ENCODE measurements around the gene HEPHL1. TPM values are rescaled to one million over a fixed set of nuclear protein-coding genes. Genes with fewer than 3 reads are reported as not detected.

HEPHL1 gene
- total and polyA plus RNA-seq, 2 experiments from 2014 or later: 0.07 to 0.21 TPM

DNA sequence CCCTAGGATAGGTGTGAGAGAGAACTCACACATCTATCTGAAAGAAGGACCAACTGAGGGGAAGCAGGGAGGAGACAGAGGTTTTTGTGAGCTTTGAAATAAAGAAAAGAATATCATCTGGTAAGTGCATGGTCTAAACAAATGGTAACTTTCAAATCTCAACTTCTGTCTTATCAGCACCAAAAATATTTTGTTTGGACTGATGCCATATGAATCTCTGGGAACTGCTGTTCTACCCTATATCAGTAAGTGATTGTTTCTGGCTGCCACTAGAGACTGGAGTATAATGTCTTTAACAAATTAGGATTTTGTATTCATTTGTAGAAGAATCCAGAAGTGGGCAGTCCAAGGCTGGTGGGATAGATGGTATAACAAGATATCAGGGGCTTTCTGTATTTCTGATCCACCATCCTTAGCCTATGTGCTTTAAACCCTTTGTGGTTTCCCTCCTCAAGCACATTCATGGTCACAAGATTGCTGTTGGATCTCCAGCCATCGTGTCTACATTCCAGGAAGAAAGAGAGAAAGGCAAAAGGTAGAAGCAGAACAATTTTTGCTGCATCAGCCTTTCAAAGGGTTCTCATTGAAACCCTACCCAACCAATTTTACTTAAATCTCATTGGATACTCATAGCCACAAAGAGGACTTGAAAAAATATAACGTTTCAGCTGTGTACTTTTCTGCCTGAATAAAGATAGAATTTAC is 4.7 kb downstream of the HEPHL1 start:
- H3K79me2 ChIP-seq (replicated peaks; ENCODE audit: insufficient read depth): no peaks in the 10 kb centered on the region
- H3K9me2 ChIP-seq (ENCODE audit: insufficient read depth): peaks cover 15% of the 10 kb centered on the region
- no peak overlapping the region for H3K4me2 ChIP-seq
- Mint-ChIP-seq H3K4me3 (no peak overlapping the region), H3K9me3 (peaks cover 9% of the 10 kb centered on the region; the same call in 1 of the 3 replicates), H3K27ac (no peak overlapping the region), H3K27me3 (ENCODE audit: insufficient read depth, low read depth, poor library complexity) (no peaks in the 10 kb centered on the region), H3K4me1 (peaks cover 5% of the 10 kb centered on the region; the same call in 1 of the 3 replicates), H3K36me3 (ENCODE audit: low read depth) (0 out of 3 replicates have a peak, but pooled peaks cover 3% of the 10 kb centered on the region)
- no peak for TF ChIP-seq JUNB (IDR thresholded peaks at IDR 0.05; ENCODE audit: unreplicated experiment)
- TF ChIP-seq, protein P1, sequence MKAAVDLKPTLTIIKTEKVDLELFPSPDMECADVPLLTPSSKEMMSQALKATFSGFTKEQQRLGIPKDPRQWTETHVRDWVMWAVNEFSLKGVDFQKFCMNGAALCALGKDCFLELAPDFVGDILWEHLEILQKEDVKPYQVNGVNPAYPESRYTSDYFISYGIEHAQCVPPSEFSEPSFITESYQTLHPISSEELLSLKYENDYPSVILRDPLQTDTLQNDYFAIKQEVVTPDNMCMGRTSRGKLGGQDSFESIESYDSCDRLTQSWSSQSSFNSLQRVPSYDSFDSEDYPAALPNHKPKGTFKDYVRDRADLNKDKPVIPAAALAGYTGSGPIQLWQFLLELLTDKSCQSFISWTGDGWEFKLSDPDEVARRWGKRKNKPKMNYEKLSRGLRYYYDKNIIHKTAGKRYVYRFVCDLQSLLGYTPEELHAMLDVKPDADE (IDR thresholded peaks at IDR 0.05): no peak
- TF ChIP-seq NANOG (IDR thresholded peaks at IDR 0.05; ENCODE audit: borderline replicate concordance): no peak
- no peak for TF ChIP-seq ZNF114 (CRISPR knock-in tag; IDR thresholded peaks at IDR 0.05)
- TF ChIP-seq POLR2AphosphoS5 (IDR thresholded peaks at IDR 0.05; ENCODE audit: low read depth): no peak
- TF ChIP-seq, protein P2, sequence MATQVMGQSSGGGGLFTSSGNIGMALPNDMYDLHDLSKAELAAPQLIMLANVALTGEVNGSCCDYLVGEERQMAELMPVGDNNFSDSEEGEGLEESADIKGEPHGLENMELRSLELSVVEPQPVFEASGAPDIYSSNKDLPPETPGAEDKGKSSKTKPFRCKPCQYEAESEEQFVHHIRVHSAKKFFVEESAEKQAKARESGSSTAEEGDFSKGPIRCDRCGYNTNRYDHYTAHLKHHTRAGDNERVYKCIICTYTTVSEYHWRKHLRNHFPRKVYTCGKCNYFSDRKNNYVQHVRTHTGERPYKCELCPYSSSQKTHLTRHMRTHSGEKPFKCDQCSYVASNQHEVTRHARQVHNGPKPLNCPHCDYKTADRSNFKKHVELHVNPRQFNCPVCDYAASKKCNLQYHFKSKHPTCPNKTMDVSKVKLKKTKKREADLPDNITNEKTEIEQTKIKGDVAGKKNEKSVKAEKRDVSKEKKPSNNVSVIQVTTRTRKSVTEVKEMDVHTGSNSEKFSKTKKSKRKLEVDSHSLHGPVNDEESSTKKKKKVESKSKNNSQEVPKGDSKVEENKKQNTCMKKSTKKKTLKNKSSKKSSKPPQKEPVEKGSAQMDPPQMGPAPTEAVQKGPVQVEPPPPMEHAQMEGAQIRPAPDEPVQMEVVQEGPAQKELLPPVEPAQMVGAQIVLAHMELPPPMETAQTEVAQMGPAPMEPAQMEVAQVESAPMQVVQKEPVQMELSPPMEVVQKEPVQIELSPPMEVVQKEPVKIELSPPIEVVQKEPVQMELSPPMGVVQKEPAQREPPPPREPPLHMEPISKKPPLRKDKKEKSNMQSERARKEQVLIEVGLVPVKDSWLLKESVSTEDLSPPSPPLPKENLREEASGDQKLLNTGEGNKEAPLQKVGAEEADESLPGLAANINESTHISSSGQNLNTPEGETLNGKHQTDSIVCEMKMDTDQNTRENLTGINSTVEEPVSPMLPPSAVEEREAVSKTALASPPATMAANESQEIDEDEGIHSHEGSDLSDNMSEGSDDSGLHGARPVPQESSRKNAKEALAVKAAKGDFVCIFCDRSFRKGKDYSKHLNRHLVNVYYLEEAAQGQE (IDR thresholded peaks at IDR 0.05; ENCODE audit: unreplicated experiment): no peak
- TF ChIP-seq, protein P3, sequence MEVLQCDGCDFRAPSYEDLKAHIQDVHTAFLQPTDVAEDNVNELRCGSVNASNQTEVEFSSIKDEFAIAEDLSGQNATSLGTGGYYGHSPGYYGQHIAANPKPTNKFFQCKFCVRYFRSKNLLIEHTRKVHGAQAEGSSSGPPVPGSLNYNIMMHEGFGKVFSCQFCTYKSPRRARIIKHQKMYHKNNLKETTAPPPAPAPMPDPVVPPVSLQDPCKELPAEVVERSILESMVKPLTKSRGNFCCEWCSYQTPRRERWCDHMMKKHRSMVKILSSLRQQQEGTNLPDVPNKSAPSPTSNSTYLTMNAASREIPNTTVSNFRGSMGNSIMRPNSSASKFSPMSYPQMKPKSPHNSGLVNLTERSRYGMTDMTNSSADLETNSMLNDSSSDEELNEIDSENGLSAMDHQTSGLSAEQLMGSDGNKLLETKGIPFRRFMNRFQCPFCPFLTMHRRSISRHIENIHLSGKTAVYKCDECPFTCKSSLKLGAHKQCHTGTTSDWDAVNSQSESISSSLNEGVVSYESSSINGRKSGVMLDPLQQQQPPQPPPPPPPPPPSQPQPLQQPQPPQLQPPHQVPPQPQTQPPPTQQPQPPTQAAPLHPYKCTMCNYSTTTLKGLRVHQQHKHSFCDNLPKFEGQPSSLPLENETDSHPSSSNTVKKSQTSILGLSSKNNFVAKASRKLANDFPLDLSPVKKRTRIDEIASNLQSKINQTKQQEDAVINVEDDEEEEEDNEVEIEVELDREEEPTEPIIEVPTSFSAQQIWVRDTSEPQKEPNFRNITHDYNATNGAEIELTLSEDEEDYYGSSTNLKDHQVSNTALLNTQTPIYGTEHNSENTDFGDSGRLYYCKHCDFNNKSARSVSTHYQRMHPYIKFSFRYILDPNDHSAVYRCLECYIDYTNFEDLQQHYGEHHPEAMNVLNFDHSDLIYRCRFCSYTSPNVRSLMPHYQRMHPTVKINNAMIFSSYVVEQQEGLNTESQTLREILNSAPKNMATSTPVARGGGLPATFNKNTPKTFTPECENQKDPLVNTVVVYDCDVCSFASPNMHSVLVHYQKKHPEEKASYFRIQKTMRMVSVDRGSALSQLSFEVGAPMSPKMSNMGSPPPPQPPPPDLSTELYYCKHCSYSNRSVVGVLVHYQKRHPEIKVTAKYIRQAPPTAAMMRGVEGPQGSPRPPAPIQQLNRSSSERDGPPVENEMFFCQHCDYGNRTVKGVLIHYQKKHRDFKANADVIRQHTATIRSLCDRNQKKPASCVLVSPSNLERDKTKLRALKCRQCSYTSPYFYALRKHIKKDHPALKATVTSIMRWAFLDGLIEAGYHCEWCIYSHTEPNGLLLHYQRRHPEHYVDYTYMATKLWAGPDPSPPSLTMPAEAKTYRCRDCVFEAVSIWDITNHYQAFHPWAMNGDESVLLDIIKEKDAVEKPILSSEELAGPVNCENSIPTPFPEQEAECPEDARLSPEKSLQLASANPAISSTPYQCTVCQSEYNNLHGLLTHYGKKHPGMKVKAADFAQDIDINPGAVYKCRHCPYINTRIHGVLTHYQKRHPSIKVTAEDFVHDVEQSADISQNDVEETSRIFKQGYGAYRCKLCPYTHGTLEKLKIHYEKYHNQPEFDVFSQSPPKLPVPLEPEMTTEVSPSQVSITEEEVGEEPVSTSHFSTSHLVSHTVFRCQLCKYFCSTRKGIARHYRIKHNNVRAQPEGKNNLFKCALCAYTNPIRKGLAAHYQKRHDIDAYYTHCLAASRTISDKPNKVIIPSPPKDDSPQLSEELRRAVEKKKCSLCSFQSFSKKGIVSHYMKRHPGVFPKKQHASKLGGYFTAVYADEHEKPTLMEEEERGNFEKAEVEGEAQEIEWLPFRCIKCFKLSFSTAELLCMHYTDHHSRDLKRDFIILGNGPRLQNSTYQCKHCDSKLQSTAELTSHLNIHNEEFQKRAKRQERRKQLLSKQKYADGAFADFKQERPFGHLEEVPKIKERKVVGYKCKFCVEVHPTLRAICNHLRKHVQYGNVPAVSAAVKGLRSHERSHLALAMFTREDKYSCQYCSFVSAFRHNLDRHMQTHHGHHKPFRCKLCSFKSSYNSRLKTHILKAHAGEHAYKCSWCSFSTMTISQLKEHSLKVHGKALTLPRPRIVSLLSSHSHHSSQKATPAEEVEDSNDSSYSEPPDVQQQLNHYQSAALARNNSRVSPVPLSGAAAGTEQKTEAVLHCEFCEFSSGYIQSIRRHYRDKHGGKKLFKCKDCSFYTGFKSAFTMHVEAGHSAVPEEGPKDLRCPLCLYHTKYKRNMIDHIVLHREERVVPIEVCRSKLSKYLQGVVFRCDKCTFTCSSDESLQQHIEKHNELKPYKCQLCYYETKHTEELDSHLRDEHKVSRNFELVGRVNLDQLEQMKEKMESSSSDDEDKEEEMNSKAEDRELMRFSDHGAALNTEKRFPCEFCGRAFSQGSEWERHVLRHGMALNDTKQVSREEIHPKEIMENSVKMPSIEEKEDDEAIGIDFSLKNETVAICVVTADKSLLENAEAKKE (CRISPR knock-in tag; IDR thresholded peaks at IDR 0.05): no peak
- TF ChIP-seq STAT1 (IDR thresholded peaks at IDR 0.05; ENCODE audit: unreplicated experiment): no peak
- no peak for TF ChIP-seq EZH2 (IDR thresholded peaks at IDR 0.05; ENCODE audit: low read depth, unreplicated experiment)
- TF ChIP-seq CREB1 (CRISPR knock-in tag; IDR thresholded peaks at IDR 0.05; ENCODE audit: low read depth): no peak
- no peak for TF ChIP-seq CTCF (conservative IDR thresholded peaks at IDR 0.05; ENCODE audit: low read depth in 2 of 2)
- no peak for TF ChIP-seq EZH2phosphoT487 (IDR thresholded peaks at IDR 0.05; ENCODE audit: unreplicated experiment)
- TF ChIP-seq ZNF331 (CRISPR knock-in tag; IDR thresholded peaks at IDR 0.05; ENCODE audit: low read depth): no peak
- H2AFZ ChIP-seq: no peak overlapping the region
- H4K20me1 ChIP-seq (replicated peaks; ENCODE audit: insufficient read depth): no peaks in the 10 kb centered on the region
- H3K4me3 ChIP-seq: no peak overlapping the region
- no peak overlapping the region for H3K27ac ChIP-seq (ENCODE audit: low read depth)
- DNase-seq (ENCODE audit: low spot score) (no peak), ATAC-seq (no peak)
- H3F3A ChIP-seq (replicated peaks; ENCODE audit: low read depth): no peaks in the 10 kb centered on the region
- no peaks in the 10 kb centered on the region for H3K27me3 ChIP-seq (ENCODE audit: insufficient read depth)
- H3K36me3 ChIP-seq (ENCODE audit: insufficient read depth): no peaks in the 10 kb centered on the region; the same call in 1 of the 2 replicates
- no peaks in the 10 kb centered on the region; the same call in 1 of the 2 replicates for H3K4me1 ChIP-seq (ENCODE audit: insufficient read depth)
